Stimulated activated CD4-positive, alpha-beta T cell treated with anti-CD3 and anti-CD28 coated beads, TNF-alpha, amount 100 ng/mL, for 24 hours (primary cell): Measurements from ENCODE around the gene CYP2F1.
"Not testable (repeated sequence)": the region's sequence is repeated elsewhere in the genome, so short reads cannot be mapped to it uniquely, and the experiment has no call there.

ENCODE experiments used
- DNase-seq, 3 experiments: peaks; one replicate each; pipeline ENCODE4 v3.0.0-alpha.2; 2020; ENCODE audit warnings: low read depth in 3 of 3

The CYP2F1 gene

GRCh38 chr19:41127362-41127761 is 13.1 kb downstream of the CYP2F1 start:
- DNase-seq = not testable (repeated sequence)

GRCh38 chr19:41127801-41128300 is 13.6 kb downstream of the CYP2F1 start:
- DNase-seq = peak; percentile 59 to 82 (median 80)

GRCh38 chr19:41128692-41129091 is 14.5 kb downstream of the CYP2F1 start:
- DNase-seq = no peak

GRCh38 chr19:41131186-41131585 is 17.0 kb downstream of the CYP2F1 start:
- no peak for DNase-seq

- DNase-seq = no peak
Measured at GRCh38 chr19:41133260-41133659, 19.0 kb downstream of the CYP2F1 start.

- DNase-seq = no peak
Measured at GRCh38 chr19:41134616-41135015, 20.4 kb downstream of the CYP2F1 start.

GRCh38 chr19:41135390-41136384 is 21.5 kb downstream of the CYP2F1 start:
- peak in 2 of 3 experiments; percentile 13 to 56 for DNase-seq

GRCh38 chr19:41136636-41137455 is 22.6 kb downstream of the CYP2F1 start:
- DNase-seq = no peak

GRCh38 chr19:41144403-41144802 is 30.2 kb downstream of the CYP2F1 start:
- peak; percentile 72 to 86 (median 79) for DNase-seq

GRCh38 chr19:41149831-41150230 is 35.6 kb downstream of the CYP2F1 start:
- no peak for DNase-seq

GRCh38 chr19:41150986-41151385 is 36.8 kb downstream of the CYP2F1 start:
- DNase-seq = not testable (repeated sequence)

GRCh38 chr19:41154060-41154459 is 39.8 kb downstream of the CYP2F1 start:
- DNase-seq = no peak

- DNase-seq = no peak
Measured at GRCh38 chr19:41156207-41156606, 42.0 kb downstream of the CYP2F1 start.

GRCh38 chr19:41159881-41160280 is 45.6 kb downstream of the CYP2F1 start:
- DNase-seq = no peak

GRCh38 chr19:41161903-41162302 is 47.7 kb downstream of the CYP2F1 start:
- DNase-seq = no peak

GRCh38 chr19:41166944-41167804 is 52.9 kb downstream of the CYP2F1 start:
- DNase-seq = no peak

- DNase-seq = no peak
Measured at GRCh38 chr19:41172297-41173164, 58.3 kb downstream of the CYP2F1 start.

GRCh38 chr19:41174297-41174928 is 60.2 kb downstream of the CYP2F1 start:
- DNase-seq = no peak
